Fibroblast of lung (primary cell): ENCODE data around the gene KLHL8.

Experiments used
- CTCF ChIP-seq, 2 donors: IDR thresholded peaks in 1 of 2; conservative IDR thresholded peaks in 1 of 2; 1 replicate in 1 of 2; 2 replicates in 1 of 2; pipeline ENCODE4 v1.5.1; 2011 to 2012; ENCODE audit warnings: low read length in 2 of 2, control low read depth in 1 of 2, inconsistent platforms in 1 of 2, low read depth in 1 of 2, mild to moderate bottlenecking in 1 of 2
- EZH2 ChIP-seq: IDR thresholded peaks from 2 replicates; pipeline ENCODE4 v1.5.1; 2012; ENCODE audit warnings: low read length, control low read depth, mild to moderate bottlenecking; ENCODE audit errors: missing control alignments

DNA sequence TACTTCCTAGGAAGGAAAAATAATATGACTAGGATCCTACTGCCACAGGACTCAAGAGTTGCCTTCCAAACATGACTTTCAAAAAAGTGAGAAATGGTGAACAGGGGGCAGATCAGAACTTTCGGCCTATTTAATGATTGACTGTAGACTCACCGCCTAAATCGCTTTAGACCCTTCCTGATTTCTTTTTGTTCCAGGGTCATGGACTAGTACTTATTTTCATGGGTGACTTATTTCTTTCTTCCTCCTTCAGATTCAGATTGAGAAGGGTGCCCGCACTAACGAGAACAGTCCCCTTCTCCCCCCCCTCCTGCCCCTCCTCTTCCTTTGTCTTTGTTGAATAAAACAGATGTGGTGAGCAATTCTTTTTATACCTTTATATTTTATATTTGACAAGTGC, 48.0 kb upstream of the KLHL8 start:
- TF ChIP-seq CTCF (conservative IDR thresholded peaks at IDR 0.05 in 1 of 2, IDR thresholded peaks at IDR 0.05 in 1 of 2; ENCODE audit: low read depth in 1 of 2, low read length in 2 of 2) (no peak), EZH2 (no peak)
